HT1080 (cell line): ENCODE data around the gene VPS37C. TPM values are rescaled to one million over a fixed set of nuclear protein-coding genes. Genes with fewer than 3 reads are reported as not detected.
A peak's percentile ranks its signal among the peaks of the same experiment; 100 is the strongest.
"Not testable (repeated sequence)": the region's sequence is repeated elsewhere in the genome, so short reads cannot be mapped to it uniquely, and the experiment has no call there.

ENCODE experiments used
- DNase-seq: peaks from one replicate; pipeline ENCODE4 v3.0.0-alpha.2; 2015; ENCODE audit warnings: low read depth
- total RNA-seq: library from RNA; depleted of rRNA; stranded (reverse); fragments of >200 nt; shearing (Covaris generic); gene quantifications from 2 replicates; pipeline ENCODE4 v1.2.3, GENCODE V29; 2014

VPS37C gene
- total RNA-seq, 1 experiment from 2014 or later = 11.9 TPM

DNA sequence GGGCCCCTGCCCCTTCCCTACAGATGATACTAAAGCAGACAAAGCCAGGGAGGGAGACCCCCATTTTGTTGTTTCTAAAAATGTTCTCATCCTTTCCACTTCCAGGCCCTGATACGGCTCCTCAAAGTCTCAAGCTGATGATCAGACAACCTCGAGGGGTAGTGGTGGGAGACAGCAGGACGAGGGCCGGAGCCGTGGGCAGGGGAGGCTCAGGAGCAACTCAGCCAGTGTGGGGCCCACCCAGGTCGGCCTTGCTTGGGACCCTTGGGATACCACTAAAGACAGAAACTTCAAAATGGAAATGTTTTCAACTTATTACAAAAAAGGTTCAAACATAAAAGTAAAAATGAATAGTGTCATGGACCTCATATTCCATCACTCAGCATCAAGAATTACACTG lies 15.2 kb upstream of the VPS37C start:
- no peak for DNase-seq

GRCh38 chr11:61174949-61175348 lies 13.7 kb upstream of the VPS37C start:
- no peak for DNase-seq

DNA sequence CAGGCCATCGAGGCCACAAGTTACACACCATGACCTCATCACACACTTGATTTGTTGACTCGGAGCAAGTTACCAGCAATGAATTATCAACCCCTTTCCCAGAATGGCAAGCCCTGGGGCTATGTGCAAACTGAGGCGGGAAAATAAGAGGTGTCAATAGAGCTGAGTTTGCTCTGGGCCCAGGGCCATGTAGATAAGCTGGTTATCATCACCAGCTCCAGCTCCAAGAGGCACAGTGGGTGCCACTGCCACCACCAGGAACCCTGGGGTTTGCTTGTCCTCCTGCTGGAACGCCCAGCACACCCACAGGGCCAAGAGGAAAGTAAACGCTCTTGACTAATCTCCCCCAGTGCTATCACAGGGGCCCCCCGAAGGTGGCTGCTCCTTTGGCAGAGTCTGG lies 13.0 kb upstream of the VPS37C start:
- no peak for DNase-seq

DNA sequence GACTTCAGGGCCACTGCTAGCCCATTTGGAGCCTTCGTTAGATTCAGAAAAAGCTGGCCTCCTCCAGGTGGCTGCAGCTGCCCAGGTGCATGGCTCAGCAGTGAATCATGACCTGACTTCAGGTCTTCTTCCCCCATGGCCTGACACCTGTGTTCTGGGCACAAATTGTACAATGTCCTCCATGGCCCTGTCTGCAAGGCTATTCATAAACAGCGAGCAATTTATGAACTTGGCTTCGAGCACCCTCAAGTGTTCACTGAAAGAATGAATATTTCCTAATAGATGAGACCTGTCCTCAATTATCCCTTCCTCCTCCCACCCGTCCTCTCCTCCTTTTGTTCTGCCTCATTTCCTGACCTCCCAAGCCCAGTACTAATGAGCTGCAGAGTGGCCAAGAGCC lies 12.2 kb upstream of the VPS37C start:
- peak; percentile 28 for DNase-seq

- DNase-seq = no peak
Observed at GRCh38 chr11:61172888-61173287, 11.7 kb upstream of the VPS37C start.

DNA sequence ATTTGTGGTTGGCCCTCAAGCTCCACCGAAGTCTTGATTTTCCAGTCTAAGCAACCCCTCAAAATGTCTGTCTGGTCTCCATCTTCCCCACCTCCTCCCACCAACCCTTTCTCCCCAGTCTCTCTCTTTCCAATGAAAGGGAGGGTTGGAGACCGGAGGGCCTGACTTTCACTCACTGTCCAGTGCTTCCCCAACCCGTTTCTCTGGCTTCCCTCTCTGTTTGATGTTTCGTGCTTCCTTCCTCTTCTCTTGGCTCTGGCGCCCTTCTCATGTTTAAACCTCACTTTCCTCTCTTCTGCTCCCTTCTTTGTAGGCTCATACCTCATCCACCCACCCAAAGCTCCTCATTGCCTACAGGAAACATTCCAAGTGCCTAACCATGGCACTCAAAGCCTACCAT lies 11.1 kb upstream of the VPS37C start:
- no peak for DNase-seq

- DNase-seq = no peak
Observed at GRCh38 chr11:61171907-61172306, 10.7 kb upstream of the VPS37C start.

DNA sequence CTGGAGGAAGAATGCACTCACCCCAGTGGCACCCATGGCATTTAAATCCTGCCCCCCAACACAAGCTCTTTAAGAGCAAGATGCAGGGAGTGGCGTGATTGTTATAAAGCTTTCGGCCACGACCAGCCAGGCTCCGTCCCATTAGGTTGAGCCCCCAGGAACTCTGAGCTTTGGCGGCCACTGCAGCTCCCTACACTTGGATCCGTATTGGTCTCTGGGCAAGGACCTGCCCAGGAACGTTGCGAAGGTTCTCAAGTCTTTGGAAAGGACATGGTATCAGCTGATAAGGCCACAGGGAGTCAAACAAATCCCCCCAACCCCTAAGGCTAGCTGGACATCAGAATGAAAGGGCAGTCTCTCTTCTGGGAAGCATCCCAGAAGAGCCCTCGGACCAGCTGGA lies 9.3 kb upstream of the VPS37C start:
- DNase-seq = no peak

DNA sequence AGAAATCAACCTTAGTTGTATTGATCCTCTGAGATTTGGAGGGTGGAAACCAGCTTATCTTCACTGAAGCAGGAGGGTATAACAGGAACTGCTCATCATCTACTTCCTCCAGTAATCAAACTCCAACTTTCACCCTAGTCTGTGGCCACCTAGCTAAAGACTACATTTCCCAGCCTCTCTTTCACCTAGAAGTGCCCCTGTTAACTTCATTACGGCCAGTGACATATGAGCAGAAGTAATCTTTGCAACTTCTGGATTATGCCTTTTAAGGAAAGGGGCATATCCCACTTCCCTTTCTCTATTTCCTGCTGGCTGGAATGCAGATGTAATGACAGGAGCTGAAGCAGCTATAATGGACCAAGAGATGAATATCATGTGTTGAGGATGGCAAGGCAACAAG lies 7.6 kb upstream of the VPS37C start:
- no peak for DNase-seq

- no peak for DNase-seq
Observed at GRCh38 chr11:61168042-61168688, 6.9 kb upstream of the VPS37C start.

DNA sequence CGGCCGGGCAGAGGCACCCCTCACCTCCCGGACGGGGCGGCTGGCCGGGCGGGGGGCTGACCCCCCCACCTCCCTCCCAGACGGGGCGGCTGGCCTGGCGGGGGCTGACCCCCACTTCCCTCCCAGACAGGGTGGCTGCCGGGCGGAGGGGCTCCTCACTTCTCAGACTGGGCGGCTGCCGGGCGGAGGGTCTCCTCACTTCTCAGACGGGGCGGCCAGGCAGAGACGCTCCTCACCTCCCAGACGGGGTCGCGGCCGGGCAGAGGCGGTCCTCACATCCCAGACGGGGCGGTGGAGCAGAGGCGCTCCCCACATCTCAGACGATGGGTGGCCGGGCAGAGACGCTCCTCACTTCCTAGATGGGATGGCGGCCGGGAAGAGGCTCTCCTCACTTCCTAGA lies 5.1 kb upstream of the VPS37C start:
- DNase-seq = not testable (repeated sequence)

GRCh38 chr11:61165785-61166184 lies 4.6 kb upstream of the VPS37C start:
- DNase-seq = not testable (repeated sequence)

DNA sequence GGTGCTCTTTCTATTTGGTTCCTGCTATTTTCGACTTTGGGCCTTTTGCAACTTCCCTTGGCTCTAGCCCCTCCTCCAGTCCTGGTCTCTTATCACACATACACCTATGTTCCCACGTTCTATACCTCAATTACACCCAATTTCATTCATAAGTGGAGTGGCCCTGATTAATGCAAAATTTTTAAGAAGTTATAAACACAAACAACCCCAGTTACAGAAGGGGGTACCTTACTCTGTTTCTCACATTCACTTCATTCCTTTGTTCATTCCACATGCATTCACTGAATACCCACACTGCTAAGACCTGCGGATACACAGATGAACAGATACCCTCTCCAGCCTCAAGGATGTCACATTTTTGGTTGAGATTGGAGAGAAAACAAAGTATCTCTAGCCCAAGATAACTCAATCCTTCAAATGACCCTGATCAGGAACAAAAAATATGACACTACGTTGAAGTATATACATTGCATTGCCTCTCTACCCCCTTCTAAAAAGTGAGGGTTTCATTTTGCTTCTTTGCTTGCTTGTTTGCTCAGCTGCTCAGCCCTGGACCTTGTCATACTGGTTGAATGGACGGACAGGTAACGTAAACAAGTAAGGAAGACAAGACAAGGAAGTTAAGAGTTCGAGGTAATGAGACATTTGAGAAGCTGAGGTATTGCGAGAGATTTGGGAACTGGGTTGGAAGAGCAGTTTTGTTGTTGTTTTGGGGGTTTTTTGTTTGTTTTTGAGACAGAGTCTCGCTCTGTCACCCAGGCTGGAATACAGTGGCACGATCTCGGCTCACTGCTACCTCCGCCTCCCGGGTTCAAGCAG lies 3.6 kb upstream of the VPS37C start:
- DNase-seq = no peak

DNA sequence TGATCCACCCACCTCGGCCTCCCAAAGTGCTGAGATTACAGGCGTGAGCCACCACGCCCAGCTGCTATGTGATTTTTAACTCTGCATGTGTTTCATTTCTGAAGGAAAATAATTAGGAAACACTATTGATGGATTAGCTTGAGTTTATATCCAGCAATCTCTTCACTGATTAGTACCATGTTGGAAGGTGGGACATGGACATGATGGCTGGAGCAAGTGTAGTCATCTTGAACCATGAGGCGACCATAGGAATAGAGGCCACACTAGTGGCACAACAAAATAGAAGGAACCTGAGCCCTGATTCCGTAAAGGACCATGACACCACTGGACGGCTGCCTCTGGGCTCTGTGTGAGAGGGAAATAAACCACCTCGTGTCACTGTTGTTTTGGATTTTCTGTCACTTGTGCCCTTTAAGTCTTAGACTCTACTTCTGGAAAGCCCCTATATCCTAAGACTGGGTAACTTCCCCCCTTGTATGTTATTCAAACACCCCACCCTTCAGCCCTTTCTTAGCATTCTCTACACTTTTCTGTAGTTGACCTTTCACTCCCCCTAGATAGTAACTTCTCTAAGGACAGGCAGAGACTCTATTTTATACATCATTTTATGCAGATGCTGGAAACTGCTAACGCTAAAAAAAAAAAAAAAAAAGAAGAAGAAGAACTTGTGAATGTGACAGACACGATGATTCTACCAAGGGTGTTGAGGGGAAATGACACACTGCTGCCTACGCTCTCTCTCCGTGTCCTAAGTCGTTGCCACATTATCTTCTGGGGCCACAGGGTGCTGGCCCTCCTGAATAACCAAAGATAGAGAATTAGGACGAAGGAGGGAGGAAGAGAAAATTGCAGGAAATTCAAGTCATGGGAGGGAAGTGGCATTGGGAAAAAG lies 2.7 kb upstream of the VPS37C start:
- no peak for DNase-seq

DNA sequence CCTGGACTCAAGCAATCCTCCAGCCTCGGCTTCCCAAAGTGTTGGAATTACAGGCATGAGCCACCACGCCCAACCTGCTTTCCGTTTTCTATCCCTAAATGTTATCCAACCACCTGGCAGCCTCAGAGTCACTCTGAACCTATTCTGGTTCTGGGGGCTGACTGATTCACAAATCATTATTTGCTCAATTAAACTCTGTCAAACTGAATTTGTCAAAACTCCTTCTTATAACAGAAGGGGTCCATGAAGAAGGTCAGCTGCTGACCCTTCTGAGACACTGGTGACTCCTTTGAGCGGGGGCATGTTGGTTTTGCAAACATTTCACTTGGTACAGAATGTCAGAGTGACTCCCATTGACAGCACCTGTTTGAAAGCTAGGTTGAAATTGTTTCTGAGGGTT lies 1.8 kb upstream of the VPS37C start:
- no peak for DNase-seq

- DNase-seq = peak; percentile 48
Observed at GRCh38 chr11:61162092-61162941, 1.1 kb upstream of the VPS37C start.

DNA sequence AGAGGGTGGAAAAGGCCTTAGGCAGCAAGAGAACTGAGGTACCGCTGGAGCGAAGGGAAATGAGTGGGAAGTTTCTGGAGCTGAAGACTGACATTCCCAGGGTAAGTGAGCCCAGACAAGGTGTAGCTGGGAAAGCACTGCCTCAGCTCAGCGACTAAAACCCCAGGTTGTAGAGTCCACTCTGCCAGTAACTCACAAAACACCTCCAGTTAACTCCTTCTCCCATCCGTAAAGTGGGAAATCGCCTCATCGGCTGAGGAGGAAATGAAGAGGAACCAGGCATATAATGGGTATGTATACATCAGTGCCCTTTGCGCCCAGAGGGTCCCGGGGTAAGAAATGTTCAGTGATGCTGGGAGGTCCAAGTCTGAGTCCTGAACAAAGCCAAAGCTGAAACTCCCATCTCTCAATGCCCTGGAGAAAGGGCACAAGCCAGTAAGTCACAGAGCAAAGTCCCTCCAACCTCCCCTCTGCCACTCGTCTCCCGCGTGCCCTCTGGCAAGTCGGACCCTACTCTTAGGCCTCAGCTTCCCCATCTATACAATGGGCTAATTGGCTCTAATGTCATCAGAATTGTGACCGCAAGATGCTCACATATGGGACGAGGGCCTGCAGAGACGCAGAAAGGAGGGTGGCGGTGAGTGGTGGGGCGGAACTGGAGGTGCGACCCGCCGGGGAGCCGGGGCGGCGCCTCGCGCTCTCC lies 588 bp downstream of the VPS37C start:
- no peak for DNase-seq

DNA sequence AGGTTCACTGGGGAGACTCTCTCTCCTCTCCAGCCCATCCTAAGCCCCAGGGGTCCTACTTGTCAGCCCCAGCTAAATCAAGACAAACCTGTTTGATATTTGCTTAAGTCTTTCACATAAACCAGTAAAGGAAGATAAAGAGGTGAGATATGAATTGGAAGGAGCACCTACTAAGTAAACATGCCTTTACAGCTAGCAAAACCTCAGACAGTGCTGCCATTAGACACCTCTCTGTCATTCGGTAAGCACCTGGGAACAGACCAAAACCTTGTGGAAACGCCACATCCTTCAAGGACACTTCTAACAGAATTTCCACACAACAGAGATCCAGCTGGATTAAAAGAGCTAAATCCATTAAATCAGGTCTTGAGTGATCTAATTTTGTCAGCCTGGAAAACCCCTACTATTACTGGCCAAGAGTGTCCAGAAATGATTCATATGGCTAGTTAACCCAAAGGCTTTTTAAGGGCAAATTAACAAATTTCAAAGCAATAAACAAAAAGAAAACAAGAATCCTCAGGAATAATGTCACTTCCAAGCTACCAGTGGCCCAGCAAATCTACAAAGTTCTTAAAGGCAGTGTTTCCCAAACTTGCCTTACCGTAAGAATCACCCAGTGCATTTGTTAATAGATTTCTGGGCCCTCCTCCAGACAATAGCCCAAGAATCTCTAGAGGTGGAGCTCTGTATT lies 2.4 kb downstream of the VPS37C start:
- DNase-seq = no peak

DNA sequence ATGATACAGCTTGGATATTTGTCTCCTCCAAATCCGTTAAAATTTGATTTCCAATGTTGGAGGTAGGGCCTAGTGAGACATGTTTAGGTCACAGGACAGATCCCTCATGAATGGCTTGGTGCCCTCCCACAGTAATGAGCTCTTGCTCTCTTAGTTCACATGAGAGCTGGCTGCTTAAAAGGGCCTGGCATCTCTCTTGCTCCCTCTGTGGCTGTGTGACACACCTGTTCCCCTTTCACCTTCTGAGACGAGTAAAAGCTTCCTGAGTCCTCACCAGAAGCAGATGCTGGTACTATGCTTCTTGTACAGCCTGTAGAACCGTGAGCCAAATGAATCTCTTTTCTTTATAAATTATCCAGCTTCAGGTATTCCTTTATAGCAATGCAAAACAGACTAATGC lies 3.5 kb downstream of the VPS37C start:
- no peak for DNase-seq

DNA sequence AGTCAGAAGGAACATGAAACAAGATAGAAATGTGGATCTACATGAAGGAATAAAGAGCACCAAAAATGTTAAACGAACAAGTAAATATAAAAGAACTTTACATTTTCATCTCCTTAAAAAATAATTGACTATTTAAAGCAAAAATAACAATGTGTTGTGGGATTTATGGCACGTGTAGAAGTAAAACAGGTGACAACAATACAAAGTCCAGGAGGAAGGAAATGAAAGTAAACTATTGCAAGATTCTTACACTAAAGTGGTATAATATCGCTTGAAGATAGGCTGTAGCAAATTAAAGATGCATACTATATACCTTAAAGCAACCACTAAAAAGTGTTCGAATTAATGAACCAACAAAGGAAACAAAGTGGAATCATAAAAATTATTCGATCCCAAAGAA lies 5.5 kb downstream of the VPS37C start:
- no peak for DNase-seq
